HepG2 (cell line): ENCODE results near the gene DHX30. TPM values are rescaled to one million over a fixed set of nuclear protein-coding genes. Genes with fewer than 3 reads are reported as not detected.

Experiments used
- ATAC-seq: fragments of 200-7000 bp; cut with Tn5 transposase; 3 replicates; pipeline ENCODE4 v1.9.1; 2020; ENCODE audit warnings: mild to moderate bottlenecking, moderate library complexity
- BruUV-seq: library from RNA; stranded (reverse); fragments of 400-500 nt; replicated peaks from 2 replicates; lab custom pipeline; 2021; lab: Mats Ljungman, UMichigan
- CTCF ChIA-PET: fragments of 300-600 bp; formaldehyde crosslinking; extraction: SDS; loops from one replicate; lab custom pipeline; 2021; ENCODE audit warnings: low total read pairs, inconsistent platforms, low intra/inter-chr PET ratio; lab: Yijun Ruan, JAX
- POLR2A ChIA-PET: fragments of 350-600 bp; sonication (Branson Sonifier 250); formaldehyde crosslinking; loops from one replicate; lab custom pipeline; 2020; ENCODE audit warnings: antibody characterized with exemption, inconsistent platforms; lab: Yijun Ruan, JAX
- DNase-seq: peaks from one replicate; pipeline ENCODE4 v3.0.0-alpha.2; 2015; ENCODE audit warnings: low spot score
- FAIRE-seq: peaks from 3 replicates; lab custom pipeline; 2011; peaks lifted over from hg19 to GRCh38; lab: Jason Lieb, UNC
- H2AFZ ChIP-seq: one replicate; pipeline ENCODE4 v1.6.1; 2011; ENCODE audit warnings: low read length, inconsistent platforms
- H3K27ac ChIP-seq: fragments of 300-600 bp; 3 replicates; pipeline ENCODE4 v1.8.0; 2011; ENCODE audit warnings: mixed run types, mild to moderate bottlenecking, mixed read lengths, low read length, inconsistent platforms; ENCODE audit not compliant: insufficient read depth; ENCODE audit errors: extremely low read length
- H3K27me3 ChIP-seq, 2 experiments: fragments of 200-600 bp in 1 of 2; 2 replicates in 1 of 2; 3 replicates in 1 of 2; pipeline versions ENCODE4 v1.6.0 to v1.8.0; 2011; ENCODE audit warnings: low read length in 2 of 2, mild to moderate bottlenecking in 2 of 2, moderate library complexity in 2 of 2, inconsistent platforms in 1 of 2; ENCODE audit not compliant: insufficient read depth in 2 of 2, control insufficient read depth in 1 of 2
- H3K36me3 ChIP-seq, 2 experiments: fragments of 200-600 bp in 1 of 2; replicated peaks in 1 of 2; 2 replicates in 1 of 2; 3 replicates in 1 of 2; pipeline versions ENCODE4 v1.5.1 to v1.8.0; 2011; ENCODE audit warnings: low read length in 2 of 2, inconsistent platforms in 1 of 2; ENCODE audit not compliant: insufficient read depth in 2 of 2, control insufficient read depth in 1 of 2
- H3K4me1 ChIP-seq: 2 replicates; pipeline ENCODE4 v1.5.1; 2012; ENCODE audit warnings: low read length, inconsistent platforms; ENCODE audit not compliant: insufficient read depth
- H3K4me2 ChIP-seq: 2 replicates; pipeline ENCODE4 v1.6.0; 2011; ENCODE audit warnings: low read depth, low read length, inconsistent platforms
- H3K4me3 ChIP-seq, 3 experiments: fragments of 200-600 bp in 1 of 3; sonication (generic), shearing (Covaris generic) in 1 of 3; replicated peaks in 1 of 3; 2 replicates each; pipeline ENCODE4 v1.5.1; 2011 to 2016; ENCODE audit warnings: low read length in 3 of 3, inconsistent platforms in 2 of 3, low read depth in 2 of 3, mild to moderate bottlenecking in 2 of 3, control low read depth in 1 of 3, mixed read lengths in 1 of 3; ENCODE audit not compliant: insufficient read depth in 1 of 3
- H3K79me2 ChIP-seq: one replicate; pipeline ENCODE4 v1.6.1; 2011; ENCODE audit warnings: low read length, inconsistent platforms; ENCODE audit not compliant: insufficient read depth
- H3K9ac ChIP-seq: 2 replicates; pipeline ENCODE4 v1.6.0; 2011; ENCODE audit warnings: mild to moderate bottlenecking, low read depth, low read length, inconsistent platforms; ENCODE audit not compliant: insufficient read depth
- H3K9me3 ChIP-seq: 2 replicates; pipeline ENCODE4 v1.5.1; 2012; ENCODE audit warnings: mild to moderate bottlenecking, low read length
- H4K20me1 ChIP-seq: 2 replicates; pipeline ENCODE4 v1.6.0; 2011; ENCODE audit warnings: inconsistent platforms, mild to moderate bottlenecking, low read length, moderate library complexity; ENCODE audit not compliant: insufficient read depth
- CBFB ChIP-seq: sonication (generic); formaldehyde crosslinking; IDR thresholded peaks from 2 replicates; pipeline ENCODE4 v1.4.0; 2020; ENCODE audit warnings: missing genetic modification reagents
- ISL2 ChIP-seq: sonication (generic); formaldehyde crosslinking; IDR thresholded peaks from 2 replicates; pipeline ENCODE4 v1.5.0; 2020; ENCODE audit warnings: missing genetic modification reagents
- KDM5B ChIP-seq: sonication (generic); formaldehyde crosslinking; IDR thresholded peaks from 2 replicates; pipeline ENCODE4 v1.4.0; 2020; ENCODE audit warnings: missing genetic modification reagents, mild to moderate bottlenecking, borderline replicate concordance
- PAX8 ChIP-seq: sonication (generic); formaldehyde crosslinking; IDR thresholded peaks from 2 replicates; pipeline ENCODE4 v1.8.0; 2022; ENCODE audit warnings: mild to moderate bottlenecking, missing genetic modification reagents, borderline replicate concordance
- SETDB1 ChIP-seq: sonication (generic); formaldehyde crosslinking; IDR thresholded peaks from 2 replicates; pipeline ENCODE4 v1.5.1; 2020; ENCODE audit warnings: missing genetic modification reagents, mild to moderate bottlenecking, borderline replicate concordance
- ZBTB3 ChIP-seq: sonication (generic); formaldehyde crosslinking; IDR thresholded peaks from 2 replicates; pipeline ENCODE4 v1.4.0; 2020; ENCODE audit warnings: low read depth, mild to moderate bottlenecking, moderate library complexity, missing genetic modification reagents, borderline replicate concordance
- ZNF274 ChIP-seq: sonication (generic); formaldehyde crosslinking; IDR thresholded peaks from 2 replicates; pipeline ENCODE4 v1.5.1; 2020; ENCODE audit warnings: mild to moderate bottlenecking, missing genetic modification reagents
- ZNF652 ChIP-seq: IDR thresholded peaks from 2 replicates; pipeline ENCODE4 v1.6.1; 2016; ENCODE audit warnings: low read depth, borderline replicate concordance
- ZNF703 ChIP-seq: sonication (generic); formaldehyde crosslinking; IDR thresholded peaks from 2 replicates; pipeline ENCODE4 v1.5.1; 2020; ENCODE audit warnings: missing genetic modification reagents, mild to moderate bottlenecking, moderate library complexity, borderline replicate concordance
- ZNF83 ChIP-seq: sonication (generic); formaldehyde crosslinking; IDR thresholded peaks from 2 replicates; pipeline ENCODE4 v1.4.0; 2020; ENCODE audit warnings: missing genetic modification reagents, mild to moderate bottlenecking, borderline replicate concordance
- WGBS: methylation state at CpG from one replicate; pipeline ENCODE4 v1.1.6; 2017; ENCODE audit warnings: low lambda C conversion rate; 5-methylcytosine and 5-hydroxymethylcytosine counted together
- in situ Hi-C: cut with HindIII; loops from 2 replicates; pipeline ENCODE4 v1.10.0; 2017; ENCODE audit warnings: low pct_unique_long_range_greater_than_20kb; ENCODE audit not compliant: extremely low pct_ligation_motif_present
- intact Hi-C: fragments of 100-400 bp; cut with micrococcal nuclease; formaldehyde crosslinking; loops from one replicate; pipeline ENCODE4 v1.10.0; 2022; ENCODE audit not compliant: unreplicated experiment
- polyA plus RNA-seq, 8 experiments: library from polyadenylated mRNA; depleted of rRNA in 3 of 8; stranded (reverse) in 7 of 8; unstranded in 1 of 8; fragments of >200 nt; fragmentation: Illumina TruSeq in 4 of 8; extraction: Trizol in 4 of 8; gene quantifications; 2 replicates each; pipeline versions ENCODE4 v1.2.1 to v1.2.3, GENCODE V29; 2011 to 2016; ENCODE audit warnings: low read depth in 4 of 8, missing spikeins in 1 of 8, mixed read lengths in 1 of 8; ENCODE audit not compliant: insufficient read depth in 1 of 8
- total RNA-seq, 5 experiments: library from RNA; depleted of rRNA; stranded (reverse); fragments of >200 nt; fragmentation: Illumina TruSeq; extraction: Trizol; gene quantifications; 2 replicates each; pipeline ENCODE4 v1.2.3, GENCODE V29; 2016; ENCODE audit warnings: low read depth in 1 of 5
- TF ChIP-seq, protein P1 (sequence below): sonication (generic); formaldehyde crosslinking; conservative IDR thresholded peaks from 2 replicates; pipeline ENCODE4 v1.8.0; 2022; ENCODE audit warnings: low read depth, missing genetic modification reagents

DHX30 gene
- total and polyA plus RNA-seq, 2 of the 13 experiments (the other 11 are each of a cell fraction or from before 2014, with no cell fraction given) = 30.6 to 59.4 TPM

DNA sequence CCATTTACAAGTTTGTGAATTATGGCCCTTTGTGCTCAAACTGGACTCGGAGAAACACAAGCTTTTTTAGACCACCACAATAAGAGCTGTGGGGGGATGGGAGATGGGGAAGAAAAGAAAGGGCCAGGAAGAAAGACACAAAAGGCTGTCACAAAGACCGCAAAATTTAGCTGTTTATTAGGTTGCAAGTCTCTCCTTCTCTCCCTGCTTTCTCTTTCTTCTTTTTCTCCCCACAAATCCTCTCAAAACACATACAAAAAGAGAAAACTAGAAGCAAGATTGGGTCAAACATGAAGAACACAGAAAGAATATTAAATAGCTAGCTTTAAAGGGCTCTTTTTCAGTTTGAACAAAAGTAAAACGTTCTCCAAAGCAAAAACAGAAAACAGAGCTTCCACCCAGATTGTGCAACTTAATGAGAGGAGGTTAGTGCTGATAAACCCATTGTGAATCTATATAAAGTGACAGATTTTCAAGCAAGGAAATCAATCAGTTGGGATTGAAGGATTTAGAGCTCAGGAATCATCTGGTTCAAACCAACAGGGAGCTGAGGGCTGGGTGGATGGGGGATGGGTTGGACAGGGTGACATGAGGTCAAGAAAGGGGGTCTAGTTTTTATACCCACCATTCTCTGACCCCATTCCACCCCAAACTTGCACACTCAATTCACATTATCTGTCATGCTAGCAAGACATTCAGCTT, 87.3 kb downstream of the DHX30 start (continued):
- TF ChIP-seq ZBTB3 (CRISPR knock-in tag) (no peak), KDM5B (CRISPR knock-in tag) (no peak)

DNA sequence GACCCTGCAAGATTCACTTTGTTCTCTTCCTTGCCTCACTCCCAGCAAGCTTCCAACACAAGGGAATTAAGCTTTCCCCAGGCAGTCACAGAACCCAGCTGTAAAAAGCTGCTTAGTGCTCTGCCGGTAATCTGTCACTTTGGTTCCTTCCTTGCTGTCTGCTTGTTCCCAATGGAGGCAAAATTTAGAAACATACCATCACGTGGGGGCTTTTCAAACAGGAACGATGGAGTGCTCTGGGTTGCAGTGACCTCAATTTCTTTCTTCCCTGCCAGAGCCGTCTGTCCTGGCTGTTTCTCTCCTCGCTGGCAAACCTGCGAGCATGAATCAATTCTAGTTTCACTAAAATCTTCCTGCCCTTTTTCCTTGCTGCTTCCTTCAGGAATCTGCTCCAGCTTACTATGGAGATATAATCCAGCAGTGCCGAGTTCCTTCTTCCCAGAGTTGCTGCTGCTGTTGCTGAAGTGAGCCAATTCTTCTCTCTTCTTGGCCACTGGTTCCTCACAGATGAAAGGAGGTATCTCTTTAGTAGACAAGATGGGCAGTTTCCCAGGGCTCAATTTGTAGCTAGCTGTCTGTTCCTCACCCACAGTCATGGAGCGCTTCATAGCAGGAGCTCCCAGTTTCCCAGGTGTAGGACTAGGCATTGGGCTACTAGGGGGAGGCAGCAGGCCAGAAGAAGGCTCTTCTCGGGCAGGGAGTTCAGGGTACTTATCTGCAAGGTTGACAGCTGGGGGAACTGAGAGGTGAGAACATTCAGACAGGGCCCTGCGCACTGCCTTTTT, 88.1 kb downstream of the DHX30 start:
- H3K9me3 ChIP-seq = no peaks in the 10 kb centered on the region
- FAIRE-seq = no peak
- TF ChIP-seq PAX8 = no peak
- no peak for TF ChIP-seq ISL2 (CRISPR knock-in tag)
- TF ChIP-seq ZNF274 (CRISPR knock-in tag) = no peak
- no peak for TF ChIP-seq ZNF652 (CRISPR knock-in tag)
- TF ChIP-seq, protein P1, sequence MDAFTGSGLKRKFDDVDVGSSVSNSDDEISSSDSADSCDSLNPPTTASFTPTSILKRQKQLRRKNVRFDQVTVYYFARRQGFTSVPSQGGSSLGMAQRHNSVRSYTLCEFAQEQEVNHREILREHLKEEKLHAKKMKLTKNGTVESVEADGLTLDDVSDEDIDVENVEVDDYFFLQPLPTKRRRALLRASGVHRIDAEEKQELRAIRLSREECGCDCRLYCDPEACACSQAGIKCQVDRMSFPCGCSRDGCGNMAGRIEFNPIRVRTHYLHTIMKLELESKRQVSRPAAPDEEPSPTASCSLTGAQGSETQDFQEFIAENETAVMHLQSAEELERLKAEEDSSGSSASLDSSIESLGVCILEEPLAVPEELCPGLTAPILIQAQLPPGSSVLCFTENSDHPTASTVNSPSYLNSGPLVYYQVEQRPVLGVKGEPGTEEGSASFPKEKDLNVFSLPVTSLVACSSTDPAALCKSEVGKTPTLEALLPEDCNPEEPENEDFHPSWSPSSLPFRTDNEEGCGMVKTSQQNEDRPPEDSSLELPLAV (CRISPR knock-in tag) = no peak
- TF ChIP-seq CBFB (CRISPR knock-in tag) = no peak
- TF ChIP-seq ZNF83 (CRISPR knock-in tag) = no peak
- TF ChIP-seq ZNF703 (CRISPR knock-in tag) = no peak
- TF ChIP-seq SETDB1 (CRISPR knock-in tag) = no peak
- H2AFZ ChIP-seq = no peak overlapping the region
- no peak overlapping the region for H3K9ac ChIP-seq
- ChIA-PET POLR2A (no interaction called here), CTCF (no interaction called here)
- H3K27me3 ChIP-seq = no peaks in the 10 kb centered on the region; a peak in 1 of 5 replicates
- H3K4me1 ChIP-seq = no peaks in the 10 kb centered on the region
- no peak for ATAC-seq
- no peak overlapping the region for H3K4me2 ChIP-seq
- no peaks in the 10 kb centered on the region for H4K20me1 ChIP-seq
- WGBS = 97% methylated on average over 10 of the region's 10 CpGs
- in situ Hi-C loops = no loop called here
- no peak for DNase-seq
- H3K36me3 ChIP-seq = peaks cover 12 to 44% of the 10 kb centered on the region in 2 experiments
- BruUV-seq = no TSS peak
- H3K79me2 ChIP-seq = no peaks in the 10 kb centered on the region
- no peak overlapping the region for H3K4me3 ChIP-seq
- intact Hi-C loops = no loop called here
- no peak overlapping the region for H3K27ac ChIP-seq
